AG04450 (cell line): Measurements from ENCODE around the gene TBC1D2B. TPM values are rescaled to one million over a fixed set of nuclear protein-coding genes. Genes with fewer than 3 reads are reported as not detected.

Experiments used
- CTCF ChIA-PET: fragments of 300-600, 350-600 bp; formaldehyde crosslinking; extraction: SDS; loops from one replicate; lab custom pipeline; 2022; ENCODE audit warnings: antibody characterized with exemption, inconsistent platforms; lab: Charles Lee
- POLR2A ChIA-PET: fragments of 350-600 bp; formaldehyde crosslinking; extraction: SDS; loops from one replicate; lab custom pipeline; 2021; ENCODE audit warnings: antibody characterized with exemption, inconsistent platforms; lab: Yijun Ruan, JAX
- DNase-seq: peaks from one replicate; pipeline ENCODE4 v3.0.0-alpha.2; 2011; ENCODE audit warnings: low read depth, low spot score
- H3K27ac ChIP-seq: one replicate; pipeline ENCODE4 v1.5.1; 2012; ENCODE audit warnings: low read depth, low read length, control low read depth
- H3K27me3 ChIP-seq: one replicate; pipeline ENCODE4 v1.6.0; 2012; ENCODE audit warnings: low read length; ENCODE audit not compliant: control insufficient read depth, insufficient read depth
- H3K4me3 ChIP-seq: 2 replicates; pipeline ENCODE4 v1.5.1; 2011; ENCODE audit warnings: mild to moderate bottlenecking, low read depth, low read length, control low read depth
- H3K9me3 ChIP-seq: 2 replicates; pipeline ENCODE4 v1.5.1; 2012; ENCODE audit warnings: low read length; ENCODE audit not compliant: control insufficient read depth, insufficient read depth
- polyA plus RNA-seq: library from polyadenylated mRNA; depleted of rRNA; stranded (reverse); fragments of >200 nt; gene quantifications from 2 replicates; pipeline ENCODE4 v1.2.3, GENCODE V29; 2011
- TF ChIP-seq, protein P1 (sequence below): IDR thresholded peaks from 2 replicates; pipeline ENCODE4 v1.5.1; 2011; ENCODE audit warnings: low read depth, low read length, control low read depth, inconsistent platforms

The TBC1D2B gene
- polyA plus RNA-seq, 1 experiment, result 42.0 TPM

- CTCF ChIA-PET, result interaction anchor here (1.2 to 2.1 kb wide), 2 partner anchors 29 to 74 kb away, joined by 3 to 11 read pairs; no protein-coding TSS in a partner anchor
- POLR2A ChIA-PET, result interaction anchor here (0.6 to 1.3 kb wide), 6 partner anchors 15 to 59 kb away, joined by 3 to 11 read pairs (median 3); no protein-coding TSS in a partner anchor
- TF ChIP-seq, protein P1, sequence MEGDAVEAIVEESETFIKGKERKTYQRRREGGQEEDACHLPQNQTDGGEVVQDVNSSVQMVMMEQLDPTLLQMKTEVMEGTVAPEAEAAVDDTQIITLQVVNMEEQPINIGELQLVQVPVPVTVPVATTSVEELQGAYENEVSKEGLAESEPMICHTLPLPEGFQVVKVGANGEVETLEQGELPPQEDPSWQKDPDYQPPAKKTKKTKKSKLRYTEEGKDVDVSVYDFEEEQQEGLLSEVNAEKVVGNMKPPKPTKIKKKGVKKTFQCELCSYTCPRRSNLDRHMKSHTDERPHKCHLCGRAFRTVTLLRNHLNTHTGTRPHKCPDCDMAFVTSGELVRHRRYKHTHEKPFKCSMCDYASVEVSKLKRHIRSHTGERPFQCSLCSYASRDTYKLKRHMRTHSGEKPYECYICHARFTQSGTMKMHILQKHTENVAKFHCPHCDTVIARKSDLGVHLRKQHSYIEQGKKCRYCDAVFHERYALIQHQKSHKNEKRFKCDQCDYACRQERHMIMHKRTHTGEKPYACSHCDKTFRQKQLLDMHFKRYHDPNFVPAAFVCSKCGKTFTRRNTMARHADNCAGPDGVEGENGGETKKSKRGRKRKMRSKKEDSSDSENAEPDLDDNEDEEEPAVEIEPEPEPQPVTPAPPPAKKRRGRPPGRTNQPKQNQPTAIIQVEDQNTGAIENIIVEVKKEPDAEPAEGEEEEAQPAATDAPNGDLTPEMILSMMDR, result no peak
These were observed 42.9 kb downstream of the TBC1D2B start for GRCh38 chr15:78034495-78035191.

DNA sequence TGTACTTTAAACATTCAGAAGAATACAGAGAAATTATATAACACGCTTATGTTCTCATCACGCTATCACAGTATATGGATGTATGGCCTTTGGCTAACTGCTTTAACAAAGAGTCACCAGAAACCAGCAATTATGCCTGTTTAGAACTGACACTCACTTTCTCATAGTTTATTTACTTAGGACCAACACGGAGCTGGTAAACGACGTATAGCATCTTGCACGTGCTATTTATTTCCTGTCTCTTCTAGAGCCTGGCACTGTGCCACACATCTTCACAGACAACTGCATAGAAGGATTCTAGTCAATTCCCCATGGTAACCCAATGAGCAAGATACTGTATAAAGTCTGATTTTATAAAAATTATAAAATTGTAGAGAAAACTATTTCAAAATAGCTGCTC is 43.6 kb downstream of the TBC1D2B start:
- H3K27me3 ChIP-seq, result no peaks in the 10 kb centered on the region
- TF ChIP-seq, protein P1, result no peak
- DNase-seq, result no peak
- ChIA-PET CTCF (interaction anchor here (2.1 kb wide), 1 partner anchor 75 kb away, joined by 11 read pairs; no protein-coding TSS in a partner anchor), POLR2A (interaction anchor here (1.1 kb wide), 1 partner anchor 17 kb away, joined by 3 read pairs; no protein-coding TSS in a partner anchor)
- no peaks in the 10 kb centered on the region for H3K9me3 ChIP-seq
- H3K4me3 ChIP-seq, result no peak overlapping the region
- H3K27ac ChIP-seq, result no peak overlapping the region

More at GRCh38 chr15:78034495-78035191, 42.9 kb downstream of the TBC1D2B start:
- 0 out of 2 replicates have a peak overlapping the region, but pooled peaks have one; percentile 5 for H3K4me3 ChIP-seq
- DNase-seq, result no peak
- peak overlapping the region; percentile 35 for H3K27ac ChIP-seq
- H3K27me3 ChIP-seq, result no peaks in the 10 kb centered on the region
- H3K9me3 ChIP-seq, result no peaks in the 10 kb centered on the region

DNA sequence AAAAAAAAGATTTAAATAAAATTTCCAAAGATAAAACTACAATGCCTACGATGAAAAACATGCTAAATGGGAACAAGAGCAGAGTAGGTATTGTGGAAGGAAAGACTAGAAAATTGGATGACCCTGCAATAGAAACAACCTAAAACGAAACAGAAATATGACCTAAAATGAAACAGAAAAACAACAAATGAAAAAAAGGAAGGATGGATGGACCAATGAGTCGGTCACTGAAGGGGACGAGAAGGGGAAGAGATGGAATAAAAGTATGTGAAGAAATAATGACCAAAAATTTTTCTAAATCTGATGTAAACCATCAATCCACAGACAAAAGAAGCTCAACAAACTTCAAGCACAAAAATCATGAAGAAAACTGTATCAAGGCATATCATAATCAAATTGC is 44.8 kb downstream of the TBC1D2B start:
- Histone ChIP-seq H3K9me3 (no peaks in the 10 kb centered on the region), H3K27ac (no peak overlapping the region), H3K27me3 (no peaks in the 10 kb centered on the region), H3K4me3 (no peak overlapping the region)
- ChIA-PET CTCF (no interaction called here), POLR2A (no interaction called here)
- DNase-seq, result no peak
- TF ChIP-seq, protein P1, result no peak

DNA sequence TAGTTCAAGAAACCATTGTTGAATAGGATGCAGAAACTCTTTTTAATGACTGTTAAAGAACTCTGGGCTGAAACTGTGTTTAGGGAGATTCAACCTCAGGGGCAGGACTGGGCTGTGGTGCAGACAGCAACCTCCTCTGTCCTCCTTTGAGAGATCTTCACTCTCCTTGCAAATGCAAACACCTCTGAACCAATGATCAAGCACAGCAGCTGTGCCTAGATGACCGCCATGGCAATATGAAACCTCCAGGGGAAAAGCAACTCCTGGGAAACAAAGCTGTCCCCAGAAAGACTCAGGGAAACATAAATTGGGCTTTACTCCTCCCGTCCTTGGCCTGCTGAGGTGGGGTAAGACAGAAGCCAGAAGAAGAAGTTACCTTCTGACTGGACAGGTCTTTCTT is 52.6 kb downstream of the TBC1D2B start:
- ChIA-PET CTCF (interaction anchor here (1.5 kb wide), 1 partner anchor 20 kb away, joined by 3 read pairs; no protein-coding TSS in a partner anchor), POLR2A (no interaction called here)
- Histone ChIP-seq H3K27me3 (no peaks in the 10 kb centered on the region), H3K9me3 (no peaks in the 10 kb centered on the region), H3K4me3 (no peak overlapping the region), H3K27ac (no peak overlapping the region)
- DNase-seq, result no peak
- TF ChIP-seq, protein P1, result no peak

DNA sequence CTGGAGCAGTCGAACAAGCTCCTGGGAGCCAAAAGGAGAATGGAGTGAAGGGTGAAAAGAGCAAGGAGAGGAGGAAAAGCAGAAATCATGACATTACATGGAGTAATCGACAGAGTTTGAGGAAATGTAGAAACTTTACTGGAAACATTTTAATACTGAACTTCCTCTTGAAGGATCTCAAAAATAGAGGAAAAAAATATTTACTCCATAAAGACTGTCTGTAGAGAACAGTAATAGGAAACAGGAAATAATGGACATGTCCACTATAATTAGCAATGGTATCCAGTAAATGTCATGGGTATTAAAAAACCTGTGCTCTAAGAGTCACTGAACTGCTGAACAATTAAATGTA is 53.0 kb downstream of the TBC1D2B start:
- DNase-seq, result no peak
- Histone ChIP-seq H3K27me3 (no peaks in the 10 kb centered on the region), H3K9me3 (no peaks in the 10 kb centered on the region), H3K27ac (no peak overlapping the region), H3K4me3 (no peak overlapping the region)
- TF ChIP-seq, protein P1, result no peak
- ChIA-PET CTCF (interaction anchor here (1.5 to 1.9 kb wide), 2 partner anchors 20 to 84 kb away, joined by 3 to 8 read pairs; no protein-coding TSS in a partner anchor), POLR2A (interaction anchor here (0.8 to 1.3 kb wide), 2 partner anchors 26 to 69 kb away, joined by 3 to 5 read pairs; no protein-coding TSS in a partner anchor)
